Measurements from ENCODE around the gene PTPN13.

PTPN13 gene

GRCh38 chr4:86592553-86593249 lies 1.4 kb upstream of the PTPN13 start:
- no peak for DNase-seq (ENCODE audit: low spot score)

GRCh38 chr4:86594559-86595425 lies 677 bp downstream of the PTPN13 start:
- peak; percentile 78 for DNase-seq (ENCODE audit: low spot score)

- peak; percentile 45 for DNase-seq (ENCODE audit: low spot score)
Observed at GRCh38 chr4:86595426-86595805, 1.3 kb downstream of the PTPN13 start.

- DNase-seq (ENCODE audit: low spot score): no peak
Observed at GRCh38 chr4:86596807-86597206, 2.7 kb downstream of the PTPN13 start.

GRCh38 chr4:86600007-86600653 lies 6.0 kb downstream of the PTPN13 start:
- DNase-seq (ENCODE audit: low spot score): no peak

GRCh38 chr4:86603311-86603885 lies 9.3 kb downstream of the PTPN13 start:
- no peak for DNase-seq (ENCODE audit: low spot score)

GRCh38 chr4:86606809-86607208 lies 12.7 kb downstream of the PTPN13 start:
- DNase-seq (ENCODE audit: low spot score): no peak

GRCh38 chr4:86608757-86609375 lies 14.8 kb downstream of the PTPN13 start:
- peak; percentile 33 for DNase-seq (ENCODE audit: low spot score)

- DNase-seq (ENCODE audit: low spot score): no peak
Observed at GRCh38 chr4:86611757-86612156, 17.6 kb downstream of the PTPN13 start.

GRCh38 chr4:86613734-86614133 lies 19.6 kb downstream of the PTPN13 start:
- no peak for DNase-seq (ENCODE audit: low spot score)

- no peak for DNase-seq (ENCODE audit: low spot score)
Observed at GRCh38 chr4:86614865-86615264, 20.8 kb downstream of the PTPN13 start.

- no peak for DNase-seq (ENCODE audit: low spot score)
Observed at GRCh38 chr4:86615501-86615900, 21.4 kb downstream of the PTPN13 start.

- no peak for DNase-seq (ENCODE audit: low spot score)
Observed at GRCh38 chr4:86619656-86620055, 25.5 kb downstream of the PTPN13 start.

- DNase-seq (ENCODE audit: low spot score): no peak
Observed at GRCh38 chr4:86621435-86621834, 27.3 kb downstream of the PTPN13 start.

GRCh38 chr4:86626066-86626465 lies 32.0 kb downstream of the PTPN13 start:
- no peak for DNase-seq (ENCODE audit: low spot score)

- DNase-seq (ENCODE audit: low spot score): no peak
Observed at GRCh38 chr4:86627462-86628135, 33.5 kb downstream of the PTPN13 start.

GRCh38 chr4:86630629-86631028 lies 36.5 kb downstream of the PTPN13 start:
- no peak for DNase-seq (ENCODE audit: low spot score)

- no peak for DNase-seq (ENCODE audit: low spot score)
Observed at GRCh38 chr4:86631166-86631565, 37.1 kb downstream of the PTPN13 start.

- no peak for DNase-seq (ENCODE audit: low spot score)
Observed at GRCh38 chr4:86633854-86634253, 39.7 kb downstream of the PTPN13 start.

GRCh38 chr4:86640469-86640868 lies 46.4 kb downstream of the PTPN13 start:
- DNase-seq (ENCODE audit: low spot score): no peak

- DNase-seq (ENCODE audit: low spot score): no peak
Observed at GRCh38 chr4:86641516-86642090, 47.5 kb downstream of the PTPN13 start.

All from Ammon's horn (tissue), 1 donor.